ENCODE measurements around the gene GRK5.

DNA sequence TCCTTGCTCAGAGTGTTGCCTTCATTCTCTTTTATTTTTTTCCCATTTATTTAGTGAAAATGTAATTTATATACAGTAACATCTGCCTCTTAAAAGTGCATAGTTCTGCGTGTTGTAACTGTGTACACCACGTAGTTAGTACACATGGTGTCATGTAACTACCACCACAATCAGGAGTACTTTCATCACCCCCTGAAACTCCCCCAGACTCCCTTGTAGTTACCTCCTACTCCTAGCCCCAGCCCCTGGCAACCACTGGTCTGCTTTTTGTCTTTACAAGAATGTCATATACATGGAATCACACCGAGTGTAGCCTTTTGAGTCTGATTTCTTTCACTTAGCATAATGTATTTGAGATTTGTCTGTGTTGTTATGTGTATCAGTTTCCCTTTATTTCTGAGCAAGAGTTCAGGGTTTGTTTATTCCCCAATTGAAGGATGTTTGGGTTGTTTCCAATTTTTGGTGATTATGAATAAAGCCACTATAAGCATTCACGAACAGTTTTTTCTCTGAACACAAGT, 50.6 kb downstream of the GRK5 start:
- TF ChIP-seq, protein P1, sequence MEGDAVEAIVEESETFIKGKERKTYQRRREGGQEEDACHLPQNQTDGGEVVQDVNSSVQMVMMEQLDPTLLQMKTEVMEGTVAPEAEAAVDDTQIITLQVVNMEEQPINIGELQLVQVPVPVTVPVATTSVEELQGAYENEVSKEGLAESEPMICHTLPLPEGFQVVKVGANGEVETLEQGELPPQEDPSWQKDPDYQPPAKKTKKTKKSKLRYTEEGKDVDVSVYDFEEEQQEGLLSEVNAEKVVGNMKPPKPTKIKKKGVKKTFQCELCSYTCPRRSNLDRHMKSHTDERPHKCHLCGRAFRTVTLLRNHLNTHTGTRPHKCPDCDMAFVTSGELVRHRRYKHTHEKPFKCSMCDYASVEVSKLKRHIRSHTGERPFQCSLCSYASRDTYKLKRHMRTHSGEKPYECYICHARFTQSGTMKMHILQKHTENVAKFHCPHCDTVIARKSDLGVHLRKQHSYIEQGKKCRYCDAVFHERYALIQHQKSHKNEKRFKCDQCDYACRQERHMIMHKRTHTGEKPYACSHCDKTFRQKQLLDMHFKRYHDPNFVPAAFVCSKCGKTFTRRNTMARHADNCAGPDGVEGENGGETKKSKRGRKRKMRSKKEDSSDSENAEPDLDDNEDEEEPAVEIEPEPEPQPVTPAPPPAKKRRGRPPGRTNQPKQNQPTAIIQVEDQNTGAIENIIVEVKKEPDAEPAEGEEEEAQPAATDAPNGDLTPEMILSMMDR (conservative IDR thresholded peaks at IDR 0.05) = no peak
- no peak for TF ChIP-seq EZH2 (IDR thresholded peaks at IDR 0.05; ENCODE audit: low read depth)

Data from PC-9 (cell line).